PC-3 (cell line): Measurements from ENCODE around the gene AK1. TPM values are rescaled to one million over a fixed set of nuclear protein-coding genes. Genes with fewer than 3 reads are reported as not detected.

ENCODE experiments used
- ATAC-seq: fragments of 200-7000 bp; cut with Tn5 transposase; 2 replicates; pipeline ENCODE4 v1.9.1; 2020; ENCODE audit warnings: mild to moderate bottlenecking, moderate library complexity
- BruUV-seq: library from RNA; stranded (reverse); fragments of 400-500 nt; replicated peaks from 2 replicates; lab custom pipeline; 2021; lab: Mats Ljungman, UMichigan
- CTCF ChIA-PET: fragments of 300-600 bp; sonication (Branson Sonifier 250); formaldehyde crosslinking; loops from one replicate; lab custom pipeline; 2022; ENCODE audit warnings: antibody characterized with exemption; lab: Charles Lee
- POLR2A ChIA-PET: fragments of 300-600 bp; sonication (Branson Sonifier 250); formaldehyde crosslinking; loops from one replicate; lab custom pipeline; 2022; ENCODE audit warnings: antibody characterized with exemption; ENCODE audit not compliant: unreplicated experiment; lab: Charles Lee
- DNase-seq: peaks from one replicate; pipeline ENCODE4 v3.0.0-alpha.2; 2015
- H2AFZ ChIP-seq: fragments of 300-600 bp; sonication (generic); 2 replicates; pipeline ENCODE4 v1.6.0; 2016; ENCODE audit warnings: antibody characterized with exemption, low read length
- H3F3A ChIP-seq: fragments of 300-600 bp; sonication (generic); one replicate; pipeline ENCODE4 v1.6.0; 2017; ENCODE audit warnings: antibody characterized with exemption, low read length, control low read depth, mild to moderate bottlenecking; ENCODE audit not compliant: unreplicated experiment
- H3K27ac ChIP-seq: fragments of 300-600 bp; sonication (generic); 2 replicates; pipeline ENCODE4 v1.5.1; 2016; ENCODE audit warnings: mild to moderate bottlenecking, low read length
- H3K27me3 ChIP-seq: fragments of 300-600 bp; sonication (generic); 2 replicates; pipeline ENCODE4 v1.6.1; 2016; ENCODE audit warnings: low read length, mixed read lengths
- H3K36me3 ChIP-seq: fragments of 300-600 bp; sonication (generic); 2 replicates; pipeline ENCODE4 v1.6.1; 2016; ENCODE audit warnings: low read depth, mixed run types, low read length, mixed read lengths
- H3K4me1 ChIP-seq: fragments of 300-600 bp; sonication (generic); 2 replicates; pipeline ENCODE4 v1.5.1; 2016; ENCODE audit warnings: low read length; ENCODE audit not compliant: insufficient read depth
- H3K4me2 ChIP-seq: fragments of 300-600 bp; sonication (generic); 2 replicates; pipeline ENCODE4 v1.6.0; 2016; ENCODE audit warnings: low read length
- H3K4me3 ChIP-seq: fragments of 300-600 bp; sonication (generic); 2 replicates; pipeline ENCODE4 v1.5.1; 2016; ENCODE audit warnings: mild to moderate bottlenecking, low read length, mixed read lengths
- H3K79me2 ChIP-seq: fragments of 300-600 bp; sonication (generic); 2 replicates; pipeline ENCODE4 v1.6.1; 2017; ENCODE audit warnings: low read length, mixed read lengths
- H3K9ac ChIP-seq: fragments of 300-600 bp; sonication (generic); 2 replicates; pipeline ENCODE4 v1.6.0; 2016; ENCODE audit warnings: mild to moderate bottlenecking, low read length
- H3K9me2 ChIP-seq: fragments of 300-600 bp; sonication (generic); replicated peaks from 2 replicates; pipeline ENCODE4 v1.6.1; 2016; ENCODE audit warnings: mixed run types, low read length, mixed read lengths
- H3K9me3 ChIP-seq: fragments of 300-600 bp; sonication (generic); 2 replicates; pipeline ENCODE4 v1.6.1; 2016; ENCODE audit warnings: low read length, mixed read lengths
- H4K20me1 ChIP-seq: fragments of 300-600 bp; sonication (generic); 2 replicates; pipeline ENCODE4 v1.6.1; 2016; ENCODE audit warnings: low read length, mixed read lengths
- EZH2 ChIP-seq: fragments of 300-600 bp; sonication (generic); IDR thresholded peaks from one replicate; pipeline ENCODE4 v1.6.1; 2017; ENCODE audit warnings: antibody characterized with exemption, mild to moderate bottlenecking, low read length; ENCODE audit not compliant: unreplicated experiment
- EZH2phosphoT487 ChIP-seq: fragments of 300-600 bp; sonication (generic); IDR thresholded peaks from 2 replicates; pipeline ENCODE4 v1.6.1; 2018; ENCODE audit warnings: mild to moderate bottlenecking, antibody characterized with exemption, low read length, borderline replicate concordance
- intact Hi-C: fragments of 100-400 bp; cut with micrococcal nuclease; formaldehyde crosslinking; loops from 2 replicates; pipeline ENCODE4 v1.9.0; 2023
- total RNA-seq: library from RNA; depleted of rRNA; stranded (reverse); fragments of >200 nt; gene quantifications from 2 replicates; pipeline ENCODE4 v1.2.3, GENCODE V29; 2014
- TF ChIP-seq, protein P1 (sequence below): fragments of 300-600 bp; sonication (generic); conservative IDR thresholded peaks from 2 replicates; pipeline ENCODE4 v1.5.1; 2017; ENCODE audit warnings: antibody characterized with exemption, low read depth, mild to moderate bottlenecking, low read length

Gene AK1
- total RNA-seq, 1 experiment from 2014 or later: 79.1 TPM

- Histone ChIP-seq H3K4me2 (no peak overlapping the region), H3K36me3 (no peaks in the 10 kb centered on the region), H4K20me1 (no peaks in the 10 kb centered on the region), H3K9ac (no peak overlapping the region), H3K27me3 (no peaks in the 10 kb centered on the region), H3K4me1 (no peaks in the 10 kb centered on the region), H3K79me2 (no peaks in the 10 kb centered on the region), H3K27ac (no peak overlapping the region), H3K9me2 (no peaks in the 10 kb centered on the region), H3F3A (no peaks in the 10 kb centered on the region), H3K4me3 (no peak overlapping the region), H2AFZ (no peak overlapping the region), H3K9me3 (no peaks in the 10 kb centered on the region)
- TF ChIP-seq, protein P1, sequence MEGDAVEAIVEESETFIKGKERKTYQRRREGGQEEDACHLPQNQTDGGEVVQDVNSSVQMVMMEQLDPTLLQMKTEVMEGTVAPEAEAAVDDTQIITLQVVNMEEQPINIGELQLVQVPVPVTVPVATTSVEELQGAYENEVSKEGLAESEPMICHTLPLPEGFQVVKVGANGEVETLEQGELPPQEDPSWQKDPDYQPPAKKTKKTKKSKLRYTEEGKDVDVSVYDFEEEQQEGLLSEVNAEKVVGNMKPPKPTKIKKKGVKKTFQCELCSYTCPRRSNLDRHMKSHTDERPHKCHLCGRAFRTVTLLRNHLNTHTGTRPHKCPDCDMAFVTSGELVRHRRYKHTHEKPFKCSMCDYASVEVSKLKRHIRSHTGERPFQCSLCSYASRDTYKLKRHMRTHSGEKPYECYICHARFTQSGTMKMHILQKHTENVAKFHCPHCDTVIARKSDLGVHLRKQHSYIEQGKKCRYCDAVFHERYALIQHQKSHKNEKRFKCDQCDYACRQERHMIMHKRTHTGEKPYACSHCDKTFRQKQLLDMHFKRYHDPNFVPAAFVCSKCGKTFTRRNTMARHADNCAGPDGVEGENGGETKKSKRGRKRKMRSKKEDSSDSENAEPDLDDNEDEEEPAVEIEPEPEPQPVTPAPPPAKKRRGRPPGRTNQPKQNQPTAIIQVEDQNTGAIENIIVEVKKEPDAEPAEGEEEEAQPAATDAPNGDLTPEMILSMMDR: no peak
- TF ChIP-seq EZH2 (no peak), EZH2phosphoT487 (no peak)
- intact Hi-C loops: no loop called here
- no peak for DNase-seq
- no peak for ATAC-seq
- BruUV-seq: no TSS peak
- ChIA-PET CTCF (no interaction called here), POLR2A (no interaction called here)
Measured at GRCh38 chr9:127886401-127886972, 9.0 kb upstream of the AK1 start.

DNA sequence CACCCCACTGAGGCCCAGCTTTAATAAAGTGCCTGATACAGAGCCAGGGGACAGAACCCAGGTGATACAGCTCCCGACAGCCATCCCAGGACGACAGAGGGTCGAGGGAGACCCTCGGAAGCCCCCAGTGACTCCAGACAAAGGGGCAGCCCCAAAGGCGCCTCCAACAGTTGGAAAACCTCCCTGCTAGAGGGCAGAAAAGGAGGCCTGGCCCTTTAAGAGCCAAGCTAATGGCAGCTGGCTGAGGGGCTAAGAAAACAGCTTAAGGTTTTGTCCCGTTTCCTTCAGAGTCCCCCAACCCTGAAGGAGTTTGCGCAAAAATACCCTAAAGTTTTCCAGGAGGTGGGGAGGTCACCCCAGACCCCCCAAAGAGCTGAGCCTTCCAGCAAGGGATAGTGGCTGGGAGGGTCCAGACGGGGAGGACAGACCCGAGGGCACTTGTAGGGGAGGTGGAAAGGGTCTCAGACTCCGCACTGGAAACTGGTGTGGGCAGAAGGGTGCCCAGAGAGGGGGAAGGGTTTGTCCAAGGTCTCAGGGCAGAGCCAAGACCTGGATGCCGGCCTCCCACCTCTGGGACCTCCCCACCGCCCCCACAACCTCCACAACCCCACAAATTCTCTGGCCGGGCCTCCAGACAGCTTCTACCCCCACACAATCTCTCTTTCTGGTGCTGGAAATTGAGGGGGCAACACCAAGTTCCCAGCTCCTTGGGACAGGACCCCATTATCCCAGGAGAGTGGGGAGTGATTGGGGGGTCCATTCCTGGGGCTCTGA lies 8.2 kb upstream of the AK1 start:
- H3K9me2 ChIP-seq: no peaks in the 10 kb centered on the region
- no peak for DNase-seq
- no peaks in the 10 kb centered on the region for H3K27me3 ChIP-seq
- H3K27ac ChIP-seq: no peak overlapping the region
- no peak overlapping the region for H3K4me2 ChIP-seq
- H3F3A ChIP-seq: no peaks in the 10 kb centered on the region
- no peak for ATAC-seq
- H3K4me3 ChIP-seq: no peak overlapping the region
- no peaks in the 10 kb centered on the region for H4K20me1 ChIP-seq
- H2AFZ ChIP-seq: no peak overlapping the region
- H3K79me2 ChIP-seq: no peaks in the 10 kb centered on the region
- no peak overlapping the region for H3K9ac ChIP-seq
- H3K4me1 ChIP-seq: no peaks in the 10 kb centered on the region
- no TSS peak for BruUV-seq
- TF ChIP-seq EZH2 (no peak), EZH2phosphoT487 (no peak)
- TF ChIP-seq, protein P1: no peak
- no peaks in the 10 kb centered on the region for H3K36me3 ChIP-seq
- intact Hi-C loops: no loop called here
- ChIA-PET CTCF (no interaction called here), POLR2A (no interaction called here)
- H3K9me3 ChIP-seq: no peaks in the 10 kb centered on the region

GRCh38 chr9:127884976-127885490 lies 7.6 kb upstream of the AK1 start:
- Histone ChIP-seq H4K20me1 (no peaks in the 10 kb centered on the region), H3K9me3 (no peaks in the 10 kb centered on the region), H3K9me2 (no peaks in the 10 kb centered on the region), H3K4me3 (no peak overlapping the region), H2AFZ (no peak overlapping the region), H3F3A (no peaks in the 10 kb centered on the region), H3K27me3 (no peaks in the 10 kb centered on the region), H3K4me2 (no peak overlapping the region), H3K4me1 (no peaks in the 10 kb centered on the region), H3K9ac (no peak overlapping the region), H3K36me3 (no peaks in the 10 kb centered on the region), H3K27ac (no peak overlapping the region), H3K79me2 (no peaks in the 10 kb centered on the region)
- no TSS peak for BruUV-seq
- no peak for TF ChIP-seq EZH2
- intact Hi-C loops: no loop called here
- DNase-seq (no peak), ATAC-seq (no peak)
- POLR2A ChIA-PET: no interaction called here
- CTCF ChIA-PET: no interaction called here
